GM19455 (cell line): ENCODE measurements around the gene MED27.

Experiments used
- ATAC-seq: cut with Tn5 transposase; IDR thresholded peaks from one replicate; pipeline ENCODE4 v1.9.1; 2021; ENCODE audit not compliant: unreplicated experiment

MED27 gene

DNA sequence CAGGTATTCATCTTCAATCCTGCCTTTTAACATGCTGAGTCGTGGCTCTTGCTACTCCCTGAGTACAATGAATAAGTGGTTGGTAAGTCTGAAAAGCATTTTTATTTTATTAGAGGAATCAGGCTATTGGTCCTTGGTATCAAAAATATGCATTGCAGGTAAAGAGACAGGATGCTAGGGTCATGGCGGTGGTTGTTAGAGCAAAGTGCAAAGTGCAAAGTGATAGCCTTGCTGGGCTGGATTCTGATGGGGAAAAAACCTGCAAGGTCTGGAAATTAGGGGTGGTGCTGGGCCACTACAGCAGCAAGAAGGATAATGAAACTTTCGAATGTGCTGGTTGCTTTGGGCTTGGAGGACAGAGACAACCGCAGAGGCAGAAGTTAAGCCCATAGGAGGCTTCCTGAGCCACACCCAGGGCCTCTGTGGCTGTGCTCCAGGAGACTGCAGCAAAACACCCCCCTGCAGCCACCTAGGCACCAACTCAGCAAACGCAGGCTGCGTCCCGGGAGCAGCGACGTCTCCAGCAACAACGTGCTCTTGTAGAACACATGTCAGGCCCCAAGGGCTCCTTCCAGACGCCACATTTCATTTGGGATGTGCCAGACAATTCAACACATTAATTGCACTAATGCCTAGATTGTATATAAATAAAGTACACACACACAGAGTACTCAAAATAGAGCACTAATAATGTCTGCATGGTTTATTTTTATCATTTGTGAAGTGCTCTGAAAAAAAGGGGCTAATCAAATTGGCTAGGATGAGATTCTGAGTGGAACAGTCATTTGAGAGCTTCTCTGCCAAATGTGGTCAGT, 190.0 kb downstream of the MED27 start:
- ATAC-seq = no peak

DNA sequence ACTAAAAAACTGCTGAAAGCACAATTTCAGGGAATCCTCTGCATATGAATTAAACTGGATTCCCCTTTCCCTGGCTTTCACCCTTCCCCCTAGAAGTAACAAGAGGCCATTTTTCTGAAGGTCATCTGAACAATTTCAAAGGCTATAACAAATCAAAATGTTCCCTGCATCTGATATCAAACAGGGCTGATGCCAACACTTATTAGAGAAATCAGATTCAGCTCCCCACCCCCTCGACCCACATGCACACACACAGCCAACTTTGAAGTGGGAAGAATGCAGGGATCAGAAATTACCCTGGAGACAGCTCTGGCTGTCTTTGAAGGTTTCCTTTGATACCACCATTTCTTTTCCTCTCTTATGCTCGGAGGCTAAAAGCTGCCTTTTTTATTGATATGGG, 190.7 kb downstream of the MED27 start:
- no peak for ATAC-seq

DNA sequence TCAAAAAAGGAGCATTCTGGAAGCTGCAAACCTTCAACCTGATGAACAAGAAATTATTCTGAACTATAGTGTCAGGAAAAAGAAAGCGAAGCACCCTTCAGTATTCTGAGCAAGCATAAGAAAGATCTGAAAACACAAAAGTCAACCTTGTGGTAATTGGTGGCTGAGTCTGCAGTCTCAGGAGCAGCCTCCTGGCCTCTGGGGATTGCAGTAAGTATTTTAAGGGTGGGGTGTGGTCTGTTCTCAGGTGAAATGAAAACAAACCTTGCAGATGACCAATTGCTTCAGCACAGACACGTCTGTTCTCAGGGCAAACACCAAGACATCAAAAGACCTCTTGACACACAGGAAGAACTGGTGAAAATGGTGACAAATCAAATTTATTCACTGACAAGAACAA, 192.0 kb downstream of the MED27 start:
- no peak for ATAC-seq

DNA sequence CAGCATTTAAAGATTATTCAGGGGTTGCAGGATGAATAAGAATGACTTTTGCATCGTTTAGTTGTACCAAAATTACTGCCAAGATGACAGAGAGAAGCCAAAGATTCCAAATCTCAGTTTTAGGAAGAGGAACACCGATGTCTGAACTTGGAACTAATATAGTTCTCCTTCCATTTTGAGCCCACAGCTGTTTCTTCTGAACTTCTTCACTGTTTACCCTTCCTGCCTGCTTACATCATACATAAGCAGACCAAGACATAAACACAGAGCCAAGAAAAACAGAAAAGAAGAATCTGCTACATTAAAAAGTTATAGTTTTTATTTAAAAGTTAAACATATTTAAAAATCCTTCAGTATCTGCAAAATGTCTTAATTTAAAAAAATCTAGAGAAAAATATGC, 192.8 kb downstream of the MED27 start:
- ATAC-seq = no peak

DNA sequence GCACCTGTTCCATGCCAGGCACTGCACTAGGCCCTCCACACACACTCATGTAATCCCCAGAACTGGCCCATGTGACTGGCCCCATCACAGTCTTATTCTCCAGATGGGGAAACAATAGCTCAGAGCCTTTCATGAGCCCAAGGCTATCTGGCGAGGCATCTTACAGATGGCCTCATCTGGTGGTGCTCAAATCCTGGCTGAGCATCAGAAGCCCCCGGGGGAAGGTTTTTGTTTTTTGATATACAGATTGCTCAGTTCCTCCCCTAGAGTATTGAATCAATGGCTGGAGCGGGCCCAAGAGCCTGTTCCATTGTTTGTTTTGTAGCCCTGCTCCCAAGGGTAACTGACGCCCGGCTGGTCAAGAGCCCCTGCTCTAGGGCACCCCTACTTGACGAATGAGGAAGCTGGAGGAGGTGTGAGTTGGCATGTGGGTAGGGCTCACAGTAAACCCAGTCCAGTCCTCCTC, 194.5 kb downstream of the MED27 start:
- no peak for ATAC-seq

DNA sequence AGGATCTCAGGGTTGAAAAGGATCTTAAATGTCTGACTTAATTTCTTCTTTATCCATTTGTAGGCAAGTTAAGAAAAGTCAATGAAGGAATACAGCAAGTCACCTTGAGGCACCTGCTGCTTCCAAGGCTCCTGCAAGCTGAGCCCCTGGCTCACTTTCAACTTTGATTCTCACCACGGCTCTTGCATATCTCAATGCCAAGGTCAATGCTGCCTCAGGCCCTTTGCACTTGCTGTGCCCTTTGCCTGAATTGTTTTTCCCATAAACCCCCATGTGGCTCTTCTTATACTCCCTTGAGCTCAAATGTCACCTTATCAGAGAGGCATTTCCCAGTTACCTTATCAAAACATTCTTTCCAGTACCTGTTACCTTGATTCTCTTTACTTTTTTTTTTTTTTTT, 195.4 kb downstream of the MED27 start:
- no peak for ATAC-seq

DNA sequence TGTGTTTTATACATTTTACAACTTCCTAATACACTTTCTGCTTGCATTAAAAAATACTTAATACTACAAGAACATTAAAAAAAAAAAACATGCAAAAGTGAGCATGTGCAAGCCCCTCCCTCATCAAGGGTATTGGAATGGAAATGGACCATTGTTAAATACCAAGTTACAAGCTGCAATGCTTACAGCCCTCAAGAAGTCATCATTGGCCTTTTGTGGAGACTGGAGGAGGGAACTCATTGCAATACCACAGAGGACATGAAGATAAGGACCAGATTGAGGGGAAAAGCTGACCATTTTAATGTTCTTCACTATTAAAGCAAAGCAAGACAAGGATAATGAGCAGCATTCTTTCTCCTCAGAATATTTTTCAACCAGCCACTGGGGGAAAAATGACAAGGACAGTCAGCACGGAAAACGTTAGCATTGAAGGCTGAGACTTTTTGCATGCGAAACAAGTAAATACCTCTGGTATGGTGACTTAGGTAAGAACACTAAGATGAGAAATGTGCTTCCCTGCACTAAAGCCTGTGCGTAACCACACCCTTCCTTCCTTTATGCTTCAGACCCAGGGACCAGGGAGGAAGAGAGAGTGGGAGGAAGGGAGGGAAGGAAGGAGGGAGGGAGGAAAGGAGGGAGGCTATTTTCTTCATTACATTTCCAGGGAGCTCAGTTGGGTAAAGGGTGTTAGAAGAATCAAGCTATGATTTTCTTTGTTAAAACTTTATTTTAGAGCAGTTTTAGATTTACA, 198.7 kb downstream of the MED27 start:
- ATAC-seq = no peak

DNA sequence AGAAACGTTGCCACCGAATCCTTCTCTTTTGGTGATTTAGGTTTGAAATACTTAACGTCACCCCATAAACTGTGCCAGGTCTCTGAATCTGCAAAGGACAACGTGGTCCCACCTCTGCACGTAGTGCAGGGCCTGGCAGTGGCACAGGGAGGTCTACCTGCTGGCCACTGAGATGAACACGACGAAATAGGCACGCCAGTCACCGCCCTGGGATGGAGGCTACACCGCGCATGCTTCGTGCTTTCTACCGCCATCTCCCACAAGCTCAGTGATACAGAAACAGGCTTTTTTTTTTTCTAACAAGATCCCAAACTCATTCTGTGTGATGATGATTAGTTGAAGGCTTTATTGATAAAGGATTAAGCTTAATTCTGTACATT, 199.8 kb downstream of the MED27 start:
- ATAC-seq = no peak

DNA sequence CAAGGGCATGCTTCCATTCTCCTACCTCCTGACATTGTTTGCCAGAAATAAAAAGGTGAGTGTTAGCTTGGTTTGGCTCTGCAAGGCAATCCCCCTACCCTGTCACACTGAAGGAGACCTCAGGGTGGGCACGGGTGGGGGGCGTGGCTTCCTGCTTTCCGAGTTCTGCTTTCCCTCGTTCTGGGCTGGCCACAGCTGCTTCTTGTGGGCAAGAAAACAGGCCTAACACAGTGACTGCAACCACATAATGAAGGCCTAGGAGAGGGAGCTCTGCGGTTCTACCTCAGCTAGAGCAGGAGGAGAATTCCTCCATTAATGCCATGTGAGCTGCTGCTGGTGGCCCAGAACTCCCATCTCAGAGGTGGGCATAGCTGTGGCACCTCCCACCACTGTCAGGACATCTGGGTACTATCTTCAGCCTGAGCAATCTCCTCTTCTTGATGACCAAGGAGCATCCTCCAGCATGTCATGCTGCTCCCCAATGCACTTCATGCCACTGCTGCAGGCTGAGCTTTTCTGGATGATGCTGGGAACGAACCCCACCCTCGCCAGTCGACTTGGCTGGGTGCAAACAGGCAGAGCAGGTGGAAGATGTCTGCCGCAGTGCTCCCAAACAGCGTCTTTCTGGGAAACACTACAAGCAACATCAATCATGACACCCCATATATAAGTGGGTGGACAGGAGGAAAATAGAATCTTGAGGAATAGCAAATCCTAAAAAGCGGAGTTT, 200.3 kb downstream of the MED27 start:
- ATAC-seq = no peak

DNA sequence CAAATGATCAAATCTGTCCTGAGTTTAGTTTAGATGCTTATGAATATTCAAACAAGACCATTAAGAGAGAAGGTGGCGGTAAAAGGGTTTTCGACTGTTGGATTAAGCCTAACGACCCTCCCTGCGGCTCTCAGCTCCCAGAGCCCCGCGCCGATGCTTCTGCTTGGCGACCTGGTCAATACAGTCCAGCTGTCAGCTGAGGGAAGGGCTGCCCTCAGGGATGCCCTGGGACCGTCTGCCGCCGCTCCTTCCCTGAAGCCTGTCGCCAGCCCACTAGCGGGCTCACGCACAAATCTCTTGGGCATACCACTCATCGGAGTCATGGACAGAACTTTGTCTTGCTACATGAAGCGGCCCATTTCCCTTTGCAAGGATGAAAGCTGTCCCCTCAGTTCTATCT, 203.2 kb downstream of the MED27 start:
- ATAC-seq = no peak

DNA sequence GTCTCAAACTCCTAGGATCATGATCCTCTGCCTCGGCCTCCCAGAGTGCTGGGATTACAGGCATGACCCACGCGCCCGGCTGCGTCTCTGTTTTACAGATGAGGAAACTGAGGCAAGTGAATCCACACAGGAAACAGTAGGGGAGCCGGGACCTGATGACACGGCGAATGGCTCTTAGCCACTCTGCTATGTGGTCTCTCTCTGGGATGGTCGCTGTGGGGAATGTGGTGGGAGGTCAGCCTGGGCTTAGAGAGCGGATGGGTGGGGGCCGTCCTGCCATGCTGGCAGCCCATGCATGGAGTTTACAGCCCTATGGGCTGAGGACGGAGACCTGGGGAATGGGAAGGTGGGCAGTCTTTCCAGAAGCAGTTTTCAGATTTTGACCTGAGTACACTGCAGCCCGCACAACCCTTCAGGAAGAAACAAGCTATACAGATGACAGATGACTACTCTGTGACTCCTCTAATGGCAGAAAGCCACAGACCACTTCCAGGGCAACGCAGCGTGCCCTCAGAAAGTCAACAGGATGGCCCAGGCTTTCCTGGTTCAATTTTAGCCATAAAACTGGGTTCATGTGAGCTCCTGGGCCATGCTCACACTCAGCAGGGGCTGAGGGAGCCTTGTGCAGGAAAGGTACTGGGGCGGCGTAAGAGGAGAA, 203.7 kb downstream of the MED27 start:
- no peak for ATAC-seq

DNA sequence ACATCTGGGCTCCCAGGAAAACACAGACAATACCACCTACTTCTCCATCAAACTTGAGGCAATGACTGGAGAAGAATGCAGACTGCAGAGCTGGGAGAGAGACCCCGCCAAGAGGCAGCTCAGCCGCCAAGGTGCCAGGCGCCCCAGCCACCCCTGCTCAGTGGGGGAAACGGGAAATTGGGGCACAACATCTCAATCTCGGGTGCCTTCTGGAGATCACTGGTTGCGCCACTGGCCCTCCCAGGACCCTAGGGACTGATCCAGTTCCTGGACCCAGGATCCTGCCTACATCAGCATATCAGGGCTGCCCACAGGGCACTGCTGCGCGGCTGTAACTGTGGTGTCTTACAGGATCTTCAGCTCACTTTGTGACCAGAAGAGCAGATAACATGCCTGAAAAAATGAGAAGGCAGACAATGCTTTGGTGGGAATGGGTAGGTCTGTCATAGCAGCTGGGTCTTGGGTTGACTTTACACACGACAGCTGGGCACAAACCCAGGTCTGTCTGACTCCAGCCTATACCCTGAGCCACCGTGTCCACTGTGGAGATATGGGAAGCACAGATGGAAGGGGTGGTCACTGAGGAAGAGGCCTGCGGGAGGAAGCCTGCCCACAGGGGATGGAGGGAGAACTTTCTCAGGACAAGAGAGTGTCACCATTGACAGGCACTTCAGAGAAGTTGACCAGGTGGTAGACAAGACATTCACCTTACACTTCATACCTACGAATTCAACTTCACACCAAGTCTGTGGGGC, 204.6 kb downstream of the MED27 start:
- no peak for ATAC-seq

DNA sequence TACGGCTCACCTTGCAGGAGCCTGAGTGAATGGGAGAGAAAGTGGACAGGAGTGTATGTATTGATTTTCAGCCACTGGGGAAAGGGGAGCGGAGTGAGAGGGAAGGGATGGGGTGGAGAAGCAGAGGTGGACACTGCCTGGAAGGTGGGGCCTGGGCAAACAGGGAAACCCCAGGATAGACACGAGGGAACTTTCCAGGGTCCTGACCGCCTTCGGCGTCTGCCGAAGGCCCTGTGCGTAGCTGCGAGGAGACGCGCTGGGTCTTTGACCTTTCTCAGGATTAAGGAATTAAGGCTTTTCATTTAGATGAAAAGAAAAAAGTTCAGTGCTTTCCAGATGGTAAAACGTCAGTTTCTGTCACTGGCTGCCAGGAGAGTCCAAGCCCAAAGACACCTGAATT, 205.2 kb downstream of the MED27 start:
- no peak for ATAC-seq

DNA sequence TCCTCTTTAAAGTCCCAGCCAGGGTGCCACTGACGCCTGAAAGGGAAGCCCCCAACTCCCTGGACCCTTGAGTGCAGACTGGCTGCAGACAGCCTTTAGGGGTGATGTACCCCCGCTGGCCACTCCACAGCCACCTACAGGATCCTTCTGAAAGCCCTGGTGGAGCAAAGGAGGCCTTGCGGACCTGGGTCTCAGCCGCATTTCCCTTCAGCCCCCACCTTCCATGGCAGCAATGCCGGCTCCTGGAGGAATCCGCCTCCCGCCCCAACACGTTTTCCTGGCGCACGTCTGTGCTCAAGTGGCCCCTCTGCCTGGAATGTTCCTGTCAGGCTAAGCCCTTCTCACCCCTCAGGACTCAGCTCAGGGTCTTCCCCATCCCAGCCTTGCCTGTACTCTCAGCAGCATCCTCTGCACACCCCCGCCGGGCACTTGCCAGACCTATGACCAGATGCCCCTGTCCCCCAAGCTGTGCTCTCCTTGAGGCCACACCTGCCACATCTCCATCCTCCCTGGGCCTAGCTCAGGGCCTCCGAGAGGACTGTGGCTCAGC, 205.7 kb downstream of the MED27 start:
- ATAC-seq = no peak

DNA sequence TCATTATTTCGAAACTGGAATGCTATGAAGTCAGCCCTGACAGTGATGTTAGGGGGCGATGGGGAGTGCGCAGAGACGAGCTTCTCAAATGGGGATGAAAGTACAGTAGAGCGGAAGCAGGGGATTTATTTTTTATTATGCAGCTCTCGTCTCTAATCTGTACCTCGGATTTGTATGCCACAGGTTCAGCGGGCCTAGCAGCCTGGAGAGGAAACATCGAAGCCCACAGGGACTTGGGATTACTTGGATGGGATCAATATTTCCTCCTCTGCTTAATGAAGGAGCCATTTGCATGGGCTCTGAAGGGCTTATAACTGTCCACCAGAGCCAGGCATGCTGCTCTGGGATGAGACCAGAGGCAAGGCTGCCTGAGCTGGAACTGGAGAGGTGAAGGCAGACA, 206.3 kb downstream of the MED27 start:
- no peak for ATAC-seq

DNA sequence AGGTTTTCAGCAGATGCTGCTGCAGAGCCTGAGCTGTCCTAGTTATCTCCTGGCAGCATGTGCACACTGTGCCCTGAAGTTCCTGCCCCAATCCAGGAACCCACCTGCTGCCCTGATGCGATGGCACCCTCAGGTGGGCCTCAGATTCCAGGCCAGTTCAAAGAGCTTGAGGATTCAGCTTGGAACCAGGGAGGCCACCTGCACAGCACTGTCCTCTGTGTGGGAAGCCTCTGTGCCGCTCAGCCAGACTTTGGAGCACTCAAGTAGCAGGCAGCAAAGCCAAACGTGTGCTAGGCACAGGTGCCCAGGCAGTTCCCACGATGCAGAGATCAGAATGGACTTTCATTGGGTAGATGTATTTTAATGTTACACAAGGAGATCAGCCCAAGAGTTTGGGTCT, 207.0 kb downstream of the MED27 start:
- ATAC-seq = no peak

DNA sequence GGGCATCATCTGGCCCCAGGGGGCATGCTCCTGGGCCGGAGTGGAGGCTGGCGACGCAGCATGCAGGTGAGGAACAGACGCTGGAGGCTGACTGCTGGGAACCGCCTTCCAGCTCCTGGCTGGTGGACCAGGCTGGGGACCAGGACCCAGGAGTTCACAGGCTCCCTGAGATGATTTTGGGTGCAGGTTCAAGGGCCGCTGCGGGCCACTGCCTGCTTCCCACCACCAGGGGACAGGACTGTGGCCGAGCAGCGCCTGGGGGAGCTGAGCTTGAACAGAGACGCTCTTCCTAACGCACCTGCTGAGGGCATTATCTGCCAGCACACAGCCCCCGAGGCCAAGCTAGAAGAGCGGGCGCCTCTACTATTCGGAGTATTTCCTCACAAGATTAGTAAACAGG, 207.7 kb downstream of the MED27 start:
- ATAC-seq = no peak

DNA sequence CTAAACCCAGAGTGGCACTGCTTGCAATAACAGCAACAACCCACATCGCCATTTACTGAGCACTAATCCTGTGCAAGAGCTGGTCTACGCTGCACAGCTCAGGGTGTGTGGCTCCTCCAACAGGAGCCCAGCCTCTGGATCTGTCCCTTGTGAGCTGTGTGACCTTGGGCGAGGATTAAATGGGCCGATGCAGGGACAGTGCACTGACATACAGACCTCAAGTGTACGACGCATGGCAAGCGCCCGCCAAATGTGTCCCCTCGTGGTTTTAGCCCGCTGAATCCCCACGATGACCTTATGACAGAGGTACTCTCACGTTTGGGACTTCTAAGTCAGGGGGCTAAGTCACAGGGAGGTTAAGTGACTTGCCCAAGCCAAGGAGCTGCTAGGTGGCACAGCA, 209.5 kb downstream of the MED27 start:
- ATAC-seq = no peak

DNA sequence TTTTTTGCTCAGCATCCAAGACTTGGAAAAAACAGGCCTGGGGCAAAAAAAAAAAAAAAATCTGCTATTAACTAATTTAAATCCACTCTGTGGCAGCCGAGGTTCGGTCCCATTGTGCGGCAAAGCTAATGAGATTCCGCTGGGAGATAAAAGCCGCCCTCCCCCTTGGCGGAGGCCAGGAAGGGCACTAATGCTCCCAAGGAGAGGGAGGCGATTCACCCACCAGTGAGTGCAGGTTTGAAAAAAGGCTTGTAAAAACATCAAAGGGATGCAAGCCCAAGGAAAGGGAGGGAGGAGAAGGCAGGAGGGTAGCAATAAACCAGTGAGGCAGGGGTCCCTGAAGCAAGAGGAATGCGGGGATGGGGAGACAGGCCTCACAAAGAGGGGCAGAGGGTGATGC, 210.3 kb downstream of the MED27 start:
- ATAC-seq = no peak

DNA sequence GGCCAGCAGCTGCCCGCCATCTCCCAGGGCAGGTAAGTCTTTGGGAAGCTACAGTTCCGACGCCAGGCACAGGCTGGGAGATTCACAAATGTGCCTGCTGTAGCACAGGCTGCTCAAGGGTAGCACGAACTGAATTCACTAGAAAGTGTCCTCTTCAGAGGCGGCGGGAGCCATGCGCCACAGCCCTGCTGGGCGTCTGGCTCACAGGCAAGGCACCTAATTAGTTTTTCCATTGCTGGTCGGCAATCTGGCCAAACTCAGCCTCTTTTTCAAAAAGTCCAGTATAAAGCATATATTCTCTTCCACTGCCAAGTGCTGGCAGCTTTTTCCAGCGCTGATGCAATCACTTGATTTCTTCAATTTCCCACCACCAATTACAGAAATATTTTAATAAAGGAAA, 210.9 kb downstream of the MED27 start:
- no peak for ATAC-seq
